DND-41 (cell line): ENCODE data around the gene FOXK1.

ENCODE experiments used
- ATAC-seq: fragments of 200-7000 bp; cut with Tn5 transposase; 3 replicates; pipeline ENCODE4 v1.9.1; 2021; ENCODE audit warnings: low read depth; ENCODE audit not compliant: insufficient read depth
- DNase-seq: peaks from one replicate; pipeline ENCODE4 v3.0.0-alpha.2; 2020
- H2AFZ ChIP-seq: 2 replicates; pipeline ENCODE4 v1.6.0; 2012; ENCODE audit warnings: low read depth, low read length
- H3K27ac ChIP-seq: 2 replicates; pipeline ENCODE4 v1.5.1; 2012; ENCODE audit warnings: low read length, inconsistent platforms
- H3K27me3 ChIP-seq: fragments of 200-600 bp; sonication (generic); 2 replicates; pipeline ENCODE4 v1.6.0; 2012; ENCODE audit warnings: low read length, mild to moderate bottlenecking, inconsistent platforms; ENCODE audit not compliant: insufficient read depth, poor library complexity
- H3K36me3 ChIP-seq: 2 replicates; pipeline ENCODE4 v1.5.1; 2012; ENCODE audit warnings: low read length, inconsistent platforms; ENCODE audit not compliant: insufficient read depth
- H3K4me1 ChIP-seq: 2 replicates; pipeline ENCODE4 v1.5.1; 2012; ENCODE audit warnings: mild to moderate bottlenecking, low read length; ENCODE audit not compliant: insufficient read depth
- H3K4me2 ChIP-seq: 2 replicates; pipeline ENCODE4 v1.6.0; 2012; ENCODE audit warnings: mild to moderate bottlenecking, moderate library complexity, low read length, inconsistent platforms; ENCODE audit not compliant: insufficient read depth
- H3K4me3 ChIP-seq, 2 experiments: fragments of 200-600 bp in 1 of 2; shearing (Covaris generic) in 1 of 2; 2 replicates each; pipeline ENCODE4 v1.5.1; 2012 to 2016; ENCODE audit warnings: inconsistent platforms in 2 of 2, low read length in 2 of 2, mild to moderate bottlenecking in 2 of 2, low read depth in 1 of 2, moderate library complexity in 1 of 2
- H3K79me2 ChIP-seq: 2 replicates; pipeline ENCODE4 v1.6.0; 2012; ENCODE audit warnings: low read length, inconsistent platforms; ENCODE audit not compliant: insufficient read depth
- H3K9ac ChIP-seq: 2 replicates; pipeline ENCODE4 v1.6.0; 2012; ENCODE audit warnings: low read depth, mild to moderate bottlenecking, inconsistent platforms, low read length, moderate library complexity
- H3K9me3 ChIP-seq: 2 replicates; pipeline ENCODE4 v1.5.1; 2012; ENCODE audit warnings: low read length, moderate library complexity, mild to moderate bottlenecking, inconsistent platforms; ENCODE audit not compliant: insufficient read depth, severe bottlenecking
- H4K20me1 ChIP-seq: 2 replicates; pipeline ENCODE4 v1.6.0; 2012; ENCODE audit warnings: low read length; ENCODE audit not compliant: insufficient read depth
- EZH2 ChIP-seq: IDR thresholded peaks from 3 replicates; pipeline ENCODE4 v1.6.1; 2012; ENCODE audit warnings: borderline replicate concordance, low read depth, mild to moderate bottlenecking, moderate library complexity, low read length, inconsistent platforms; ENCODE audit not compliant: severe bottlenecking
- TF ChIP-seq, protein P1 (sequence below): IDR thresholded peaks from 2 replicates; pipeline ENCODE4 v1.5.1; 2012; ENCODE audit warnings: borderline replicate concordance, low read length, moderate library complexity, mild to moderate bottlenecking; ENCODE audit not compliant: poor library complexity, severe bottlenecking; ENCODE audit errors: extremely low read depth

FOXK1 gene

DNA sequence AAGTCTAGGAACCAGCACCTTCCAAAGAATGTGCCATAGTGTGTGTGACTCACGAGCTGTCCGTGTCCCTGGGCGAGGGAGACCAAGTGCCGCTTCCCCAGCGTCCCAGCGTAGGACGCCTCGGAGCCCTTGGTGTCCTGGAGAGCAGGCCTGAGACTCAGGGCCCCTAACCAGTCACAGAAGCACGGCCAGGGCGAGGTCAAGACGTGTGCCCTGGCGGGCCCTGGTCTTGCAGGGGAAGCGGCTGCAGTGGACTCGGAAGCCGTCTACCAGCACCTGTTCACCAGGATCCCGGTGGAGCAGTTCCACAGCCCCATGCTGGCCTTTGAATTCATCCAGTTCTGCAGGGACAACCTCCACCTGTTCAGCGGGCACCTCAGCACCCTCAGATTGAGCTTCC lies 103.9 kb downstream of the FOXK1 start:
- no peak overlapping the region for H3K4me3 ChIP-seq

DNA sequence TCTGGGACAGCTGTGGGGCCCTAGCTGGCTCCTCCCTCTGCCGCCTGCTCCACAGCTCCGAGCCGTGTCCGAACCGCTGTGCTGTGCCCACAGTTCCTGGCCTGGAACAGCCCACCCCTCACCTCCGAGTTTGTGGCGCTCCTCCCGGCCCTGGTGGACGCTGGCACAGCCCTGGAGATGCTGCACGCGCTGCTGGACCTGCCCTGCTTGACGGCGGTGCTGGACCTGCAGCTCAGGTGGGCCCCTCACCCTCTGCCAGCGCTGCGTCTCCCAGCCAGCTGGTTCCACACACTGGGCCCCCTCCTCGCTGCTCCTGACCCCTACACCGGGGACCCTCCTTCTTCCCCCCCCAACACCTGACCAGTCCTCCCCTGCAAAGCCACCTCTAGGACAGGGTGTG lies 105.4 kb downstream of the FOXK1 start:
- DNase-seq (no peak), ATAC-seq (no peak)
- Histone ChIP-seq H3K9ac (no peak overlapping the region), H3K79me2 (no peaks in the 10 kb centered on the region), H3K27ac (no peak overlapping the region), H2AFZ (no peak overlapping the region), H3K9me3 (no peaks in the 10 kb centered on the region), H3K4me2 (no peak overlapping the region), H3K27me3 (no peaks in the 10 kb centered on the region), H3K36me3 (peaks cover 90% of the 10 kb centered on the region), H4K20me1 (peaks cover 7% of the 10 kb centered on the region; the same call in 1 of the 2 replicates), H3K4me1 (no peaks in the 10 kb centered on the region), H3K4me3 (no peak overlapping the region)
- TF ChIP-seq, protein P1, sequence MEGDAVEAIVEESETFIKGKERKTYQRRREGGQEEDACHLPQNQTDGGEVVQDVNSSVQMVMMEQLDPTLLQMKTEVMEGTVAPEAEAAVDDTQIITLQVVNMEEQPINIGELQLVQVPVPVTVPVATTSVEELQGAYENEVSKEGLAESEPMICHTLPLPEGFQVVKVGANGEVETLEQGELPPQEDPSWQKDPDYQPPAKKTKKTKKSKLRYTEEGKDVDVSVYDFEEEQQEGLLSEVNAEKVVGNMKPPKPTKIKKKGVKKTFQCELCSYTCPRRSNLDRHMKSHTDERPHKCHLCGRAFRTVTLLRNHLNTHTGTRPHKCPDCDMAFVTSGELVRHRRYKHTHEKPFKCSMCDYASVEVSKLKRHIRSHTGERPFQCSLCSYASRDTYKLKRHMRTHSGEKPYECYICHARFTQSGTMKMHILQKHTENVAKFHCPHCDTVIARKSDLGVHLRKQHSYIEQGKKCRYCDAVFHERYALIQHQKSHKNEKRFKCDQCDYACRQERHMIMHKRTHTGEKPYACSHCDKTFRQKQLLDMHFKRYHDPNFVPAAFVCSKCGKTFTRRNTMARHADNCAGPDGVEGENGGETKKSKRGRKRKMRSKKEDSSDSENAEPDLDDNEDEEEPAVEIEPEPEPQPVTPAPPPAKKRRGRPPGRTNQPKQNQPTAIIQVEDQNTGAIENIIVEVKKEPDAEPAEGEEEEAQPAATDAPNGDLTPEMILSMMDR, result no peak
- TF ChIP-seq EZH2, result no peak

More for the DNA sequence above, 103.9 kb downstream of the FOXK1 start:
- no peak overlapping the region for H2AFZ ChIP-seq
- H4K20me1 ChIP-seq, result peaks cover 7% of the 10 kb centered on the region; the same call in 1 of the 2 replicates
- no peak overlapping the region for H3K9ac ChIP-seq
- TF ChIP-seq, protein P1, result no peak
- no peak for TF ChIP-seq EZH2
- H3K79me2 ChIP-seq, result peaks cover 2% of the 10 kb centered on the region; the same call in 1 of the 2 replicates
- DNase-seq, result no peak
- no peak for ATAC-seq
- H3K36me3 ChIP-seq, result peaks cover 92% of the 10 kb centered on the region
- no peaks in the 10 kb centered on the region for H3K27me3 ChIP-seq
- H3K9me3 ChIP-seq, result no peaks in the 10 kb centered on the region
- no peak overlapping the region for H3K4me2 ChIP-seq
- no peaks in the 10 kb centered on the region for H3K4me1 ChIP-seq
- H3K27ac ChIP-seq, result no peak overlapping the region

DNA sequence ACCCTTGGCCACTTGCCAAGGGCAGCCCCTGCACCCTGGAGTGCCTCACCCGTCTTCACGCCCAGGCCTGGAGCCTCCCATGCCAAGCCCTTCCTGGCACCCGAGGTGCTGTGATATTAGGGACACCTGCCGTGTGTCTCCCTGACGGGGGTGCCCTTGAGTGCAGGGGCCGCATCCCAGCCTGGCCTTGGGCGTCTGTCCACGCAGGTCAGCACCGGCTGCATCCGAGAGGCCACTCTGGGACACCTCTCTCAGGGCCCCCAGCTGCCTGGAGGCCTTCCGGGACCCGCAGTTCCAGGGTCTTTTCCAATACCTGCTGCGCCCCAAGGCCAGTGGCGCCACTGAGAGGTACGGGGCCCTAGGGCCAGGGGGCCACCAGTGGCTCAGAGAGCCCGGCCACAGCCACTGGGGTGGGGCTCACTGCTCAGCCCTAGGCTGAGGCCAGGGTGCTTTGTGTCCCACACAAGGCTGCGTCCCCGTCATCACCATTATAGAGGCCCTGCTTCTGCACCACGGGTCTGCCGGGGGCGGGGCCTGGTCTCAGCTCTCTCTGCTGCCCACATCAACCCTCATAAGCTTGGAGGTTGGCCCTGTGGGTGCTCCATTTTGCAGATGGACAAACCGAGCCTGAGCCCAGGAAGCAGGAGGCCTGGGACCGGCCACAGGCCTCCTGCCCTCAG lies 106.0 kb downstream of the FOXK1 start:
- no peak for TF ChIP-seq EZH2
- TF ChIP-seq, protein P1, result no peak
- Histone ChIP-seq H4K20me1 (peaks cover 7% of the 10 kb centered on the region; the same call in 1 of the 2 replicates), H2AFZ (no peak overlapping the region), H3K27ac (no peak overlapping the region), H3K4me2 (no peak overlapping the region), H3K79me2 (no peaks in the 10 kb centered on the region), H3K4me3 (no peak overlapping the region), H3K9ac (no peak overlapping the region), H3K4me1 (no peaks in the 10 kb centered on the region), H3K36me3 (peaks cover 88% of the 10 kb centered on the region), H3K27me3 (no peaks in the 10 kb centered on the region), H3K9me3 (no peaks in the 10 kb centered on the region)
- no peak for DNase-seq
- no peak for ATAC-seq
